HepG2 (cell line): ENCODE measurements around the gene ART3. TPM values are rescaled to one million over a fixed set of nuclear protein-coding genes. Genes with fewer than 3 reads are reported as not detected.

Source experiments
- BRD4 ChIP-seq: sonication (generic); formaldehyde crosslinking; IDR thresholded peaks from 2 replicates; pipeline ENCODE4 v1.4.0; 2020; ENCODE audit warnings: missing genetic modification reagents
- DNMT1 ChIP-seq: sonication (generic); formaldehyde crosslinking; IDR thresholded peaks from 2 replicates; pipeline ENCODE4 v1.5.1; 2020; ENCODE audit warnings: mild to moderate bottlenecking, missing genetic modification reagents
- EEA1 ChIP-seq: sonication (generic); formaldehyde crosslinking; IDR thresholded peaks from 2 replicates; pipeline ENCODE4 v1.5.1; 2020; ENCODE audit warnings: mild to moderate bottlenecking, missing genetic modification reagents, borderline replicate concordance
- ELF3 ChIP-seq: IDR thresholded peaks from 2 replicates; pipeline ENCODE4 v1.6.1; 2016; ENCODE audit warnings: missing genetic modification reagents, missing compliant biosample characterization
- ELF4 ChIP-seq: sonication (generic); formaldehyde crosslinking; IDR thresholded peaks from 2 replicates; pipeline ENCODE4 v1.5.0; 2020; ENCODE audit warnings: missing genetic modification reagents, mild to moderate bottlenecking, moderate library complexity, borderline replicate concordance
- FIP1L1 ChIP-seq: fragments of 200-400 bp; formaldehyde crosslinking; IDR thresholded peaks from 2 replicates; pipeline ENCODE4 v1.6.1; 2018; ENCODE audit warnings: low read depth, mild to moderate bottlenecking, low read length, moderate library complexity, borderline replicate concordance; ENCODE audit not compliant: insufficient read depth
- GATAD2A ChIP-seq: IDR thresholded peaks from 2 replicates; pipeline ENCODE4 v1.6.1; 2016
- HOXA3 ChIP-seq: sonication (generic); formaldehyde crosslinking; IDR thresholded peaks from 2 replicates; pipeline ENCODE4 v1.5.0; 2020; ENCODE audit warnings: missing genetic modification reagents
- KDM1A ChIP-seq: IDR thresholded peaks from 2 replicates; pipeline ENCODE4 v1.6.1; 2016; ENCODE audit warnings: missing compliant biosample characterization
- MEIS2 ChIP-seq: sonication (generic); formaldehyde crosslinking; IDR thresholded peaks from 2 replicates; pipeline ENCODE4 v1.9.0; 2021; ENCODE audit warnings: mild to moderate bottlenecking, missing genetic modification reagents
- NBN ChIP-seq: fragments of 450-650 bp; conservative IDR thresholded peaks from 2 replicates; pipeline ENCODE4 v1.6.1; 2017
- NFYC ChIP-seq: IDR thresholded peaks from 2 replicates; pipeline ENCODE4 v1.6.1; 2016; ENCODE audit warnings: missing genetic modification reagents, missing compliant biosample characterization
- ONECUT2 ChIP-seq: sonication (generic); formaldehyde crosslinking; IDR thresholded peaks from 2 replicates; pipeline ENCODE4 v1.4.0; 2020; ENCODE audit warnings: missing genetic modification reagents
- SALL1 ChIP-seq: sonication (generic); formaldehyde crosslinking; IDR thresholded peaks from 2 replicates; pipeline ENCODE4 v1.8.0; 2022; ENCODE audit warnings: mild to moderate bottlenecking, missing genetic modification reagents
- SALL2 ChIP-seq: sonication (generic); formaldehyde crosslinking; IDR thresholded peaks from 2 replicates; pipeline ENCODE4 v1.8.1; 2023; ENCODE audit warnings: mild to moderate bottlenecking, missing genetic modification reagents, inconsistent platforms
- SMAD1 ChIP-seq: sonication (generic); formaldehyde crosslinking; IDR thresholded peaks from 2 replicates; pipeline ENCODE4 v1.4.0; 2020; ENCODE audit warnings: missing genetic modification reagents, low read depth, mild to moderate bottlenecking, borderline replicate concordance
- SOX6 ChIP-seq, 2 experiments: fragments of 450-650 bp in 1 of 2; sonication (generic) in 1 of 2; formaldehyde crosslinking in 1 of 2; IDR thresholded peaks; 2 replicates each; pipeline versions ENCODE4 v1.4.0 to v1.6.1; 2017 to 2020; ENCODE audit warnings: antibody characterized with exemption in 1 of 2, mild to moderate bottlenecking in 1 of 2, missing genetic modification reagents in 1 of 2
- SP1 ChIP-seq, 2 experiments: fragments of 450-650 bp in 1 of 2; sonication (generic) in 1 of 2; formaldehyde crosslinking in 1 of 2; IDR thresholded peaks; 2 replicates each; pipeline versions ENCODE4 v1.4.0 to v1.6.1; 2016 to 2020; ENCODE audit warnings: missing genetic modification reagents in 1 of 2
- ZFP36L1 ChIP-seq: sonication (generic); formaldehyde crosslinking; IDR thresholded peaks from 2 replicates; pipeline ENCODE4 v1.8.0; 2022; ENCODE audit warnings: mild to moderate bottlenecking, missing genetic modification reagents, moderate library complexity
- ZKSCAN5 ChIP-seq: sonication (generic); formaldehyde crosslinking; IDR thresholded peaks from 2 replicates; pipeline ENCODE4 v1.5.1; 2020; ENCODE audit warnings: mild to moderate bottlenecking, missing genetic modification reagents
- ZMYM2 ChIP-seq: sonication (generic); formaldehyde crosslinking; IDR thresholded peaks from 2 replicates; pipeline ENCODE4 v1.8.0; 2022; ENCODE audit warnings: mild to moderate bottlenecking, missing genetic modification reagents
- ZNF335 ChIP-seq: sonication (generic); formaldehyde crosslinking; IDR thresholded peaks from 2 replicates; pipeline ENCODE4 v1.4.0; 2020; ENCODE audit warnings: missing genetic modification reagents
- ZNF337 ChIP-seq: sonication (generic); formaldehyde crosslinking; IDR thresholded peaks from 2 replicates; pipeline ENCODE4 v1.5.1; 2020; ENCODE audit warnings: missing genetic modification reagents, low read depth, mild to moderate bottlenecking, borderline replicate concordance
- ZNF672 ChIP-seq: sonication (generic); formaldehyde crosslinking; IDR thresholded peaks from 2 replicates; pipeline ENCODE4 v1.8.1; 2022; ENCODE audit warnings: missing genetic modification reagents
- polyA plus RNA-seq, 8 experiments: library from polyadenylated mRNA; depleted of rRNA in 3 of 8; stranded (reverse) in 7 of 8; unstranded in 1 of 8; fragments of >200 nt; fragmentation: Illumina TruSeq in 4 of 8; extraction: Trizol in 4 of 8; gene quantifications; 2 replicates each; pipeline versions ENCODE4 v1.2.1 to v1.2.3, GENCODE V29; 2011 to 2016; ENCODE audit warnings: low read depth in 4 of 8, missing spikeins in 1 of 8, mixed read lengths in 1 of 8; ENCODE audit not compliant: insufficient read depth in 1 of 8
- total RNA-seq, 5 experiments: library from RNA; depleted of rRNA; stranded (reverse); fragments of >200 nt; fragmentation: Illumina TruSeq; extraction: Trizol; gene quantifications; 2 replicates each; pipeline ENCODE4 v1.2.3, GENCODE V29; 2016; ENCODE audit warnings: low read depth in 1 of 5
- TF ChIP-seq, protein P1 (sequence below): sonication (generic); IDR thresholded peaks from 2 replicates; pipeline ENCODE4 v1.6.1; 2016; ENCODE audit warnings: low read depth, borderline replicate concordance
- TF ChIP-seq, protein P2 (sequence below): sonication (generic); formaldehyde crosslinking; IDR thresholded peaks from 2 replicates; pipeline ENCODE4 v1.4.0; 2020; ENCODE audit warnings: mild to moderate bottlenecking, missing genetic modification reagents
- TF ChIP-seq, protein P3 (sequence below): sonication (generic); formaldehyde crosslinking; IDR thresholded peaks from 2 replicates; pipeline ENCODE4 v1.4.0; 2020; ENCODE audit warnings: mild to moderate bottlenecking, missing genetic modification reagents
- TF ChIP-seq, protein P4 (sequence below): sonication (generic); formaldehyde crosslinking; IDR thresholded peaks from 2 replicates; pipeline ENCODE4 v1.4.0; 2020; ENCODE audit warnings: missing genetic modification reagents

The ART3 gene
- total and polyA plus RNA-seq, 2 of the 13 experiments (the other 11 are each of a cell fraction or from before 2014, with no cell fraction given) = not detected

DNA sequence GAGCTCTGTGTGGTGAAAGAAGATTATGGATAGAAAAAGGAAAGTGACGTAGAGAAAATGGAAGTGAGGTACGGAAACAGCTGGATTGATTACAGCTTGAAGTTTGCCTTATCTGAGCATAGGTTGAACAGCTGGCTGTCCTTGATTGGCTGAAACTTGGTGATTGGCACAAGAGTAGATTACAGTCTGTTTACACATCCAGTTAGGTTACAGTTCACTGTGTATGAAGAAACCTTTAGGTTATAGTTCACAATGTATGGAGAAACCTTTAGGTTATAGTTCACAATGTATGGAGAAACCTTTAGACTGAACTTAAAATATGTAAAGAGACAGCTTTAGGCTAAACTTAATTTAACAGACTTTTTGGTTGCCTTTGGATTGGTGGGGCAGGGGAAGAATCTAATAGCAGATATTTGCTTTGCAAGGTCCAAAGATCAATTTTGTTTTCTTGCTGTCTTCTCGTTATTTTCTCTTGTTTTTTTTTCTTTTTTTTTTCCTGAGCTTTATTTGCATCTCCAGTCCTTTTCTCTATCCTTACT is 15.6 kb upstream of the ART3 start (continued):
- TF ChIP-seq SALL1 (CRISPR knock-in tag) (peak; percentile 19; the same call in 1 of the 2 replicates), NFYC (peak; percentile 79), ZNF672 (no peak), SOX6 (IDR thresholded peaks at IDR 0.05) (no peak), SOX6 (CRISPR knock-in tag; IDR thresholded peaks at IDR 0.05) (peak; percentile 32; the same call in 1 of the 2 replicates), ZMYM2 (CRISPR knock-in tag) (0 out of 2 replicates have a peak, but pooled peaks have one; percentile 19), ZFP36L1 (CRISPR knock-in tag) (no peak), GATAD2A (CRISPR knock-in tag) (peak; percentile 51; the same call in 1 of the 2 replicates), FIP1L1 (no peak), EEA1 (CRISPR knock-in tag) (no peak), ELF4 (no peak), ZNF337 (CRISPR knock-in tag) (no peak), ZNF335 (no peak), SMAD1 (CRISPR knock-in tag) (no peak), MEIS2 (no peak), DNMT1 (CRISPR knock-in tag) (no peak), HOXA3 (CRISPR knock-in tag) (peak; percentile 64), ONECUT2 (CRISPR knock-in tag) (0 out of 2 replicates have a peak, but pooled peaks have one; percentile 22), BRD4 (CRISPR knock-in tag) (no peak), KDM1A (CRISPR knock-in tag) (no peak), NBN (no peak), SALL2 (CRISPR knock-in tag) (no peak), SP1 (IDR thresholded peaks at IDR 0.05) (no peak), SP1 (CRISPR knock-in tag; IDR thresholded peaks at IDR 0.05) (no peak), ZKSCAN5 (CRISPR knock-in tag) (no peak), ELF3 (no peak)
- TF ChIP-seq, protein P1, sequence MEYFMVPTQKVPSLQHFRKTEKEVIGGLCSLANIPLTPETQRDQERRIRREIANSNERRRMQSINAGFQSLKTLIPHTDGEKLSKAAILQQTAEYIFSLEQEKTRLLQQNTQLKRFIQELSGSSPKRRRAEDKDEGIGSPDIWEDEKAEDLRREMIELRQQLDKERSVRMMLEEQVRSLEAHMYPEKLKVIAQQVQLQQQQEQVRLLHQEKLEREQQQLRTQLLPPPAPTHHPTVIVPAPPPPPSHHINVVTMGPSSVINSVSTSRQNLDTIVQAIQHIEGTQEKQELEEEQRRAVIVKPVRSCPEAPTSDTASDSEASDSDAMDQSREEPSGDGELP = peak; percentile 96
- TF ChIP-seq, protein P2, sequence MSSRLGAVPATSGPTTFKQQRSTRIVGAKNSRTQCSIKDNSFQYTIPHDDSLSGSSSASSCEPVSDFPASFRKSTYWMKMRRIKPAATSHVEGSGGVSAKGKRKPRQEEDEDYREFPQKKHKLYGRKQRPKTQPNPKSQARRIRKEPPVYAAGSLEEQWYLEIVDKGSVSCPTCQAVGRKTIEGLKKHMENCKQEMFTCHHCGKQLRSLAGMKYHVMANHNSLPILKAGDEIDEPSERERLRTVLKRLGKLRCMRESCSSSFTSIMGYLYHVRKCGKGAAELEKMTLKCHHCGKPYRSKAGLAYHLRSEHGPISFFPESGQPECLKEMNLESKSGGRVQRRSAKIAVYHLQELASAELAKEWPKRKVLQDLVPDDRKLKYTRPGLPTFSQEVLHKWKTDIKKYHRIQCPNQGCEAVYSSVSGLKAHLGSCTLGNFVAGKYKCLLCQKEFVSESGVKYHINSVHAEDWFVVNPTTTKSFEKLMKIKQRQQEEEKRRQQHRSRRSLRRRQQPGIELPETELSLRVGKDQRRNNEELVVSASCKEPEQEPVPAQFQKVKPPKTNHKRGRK (CRISPR knock-in tag) = no peak
- TF ChIP-seq, protein P3, sequence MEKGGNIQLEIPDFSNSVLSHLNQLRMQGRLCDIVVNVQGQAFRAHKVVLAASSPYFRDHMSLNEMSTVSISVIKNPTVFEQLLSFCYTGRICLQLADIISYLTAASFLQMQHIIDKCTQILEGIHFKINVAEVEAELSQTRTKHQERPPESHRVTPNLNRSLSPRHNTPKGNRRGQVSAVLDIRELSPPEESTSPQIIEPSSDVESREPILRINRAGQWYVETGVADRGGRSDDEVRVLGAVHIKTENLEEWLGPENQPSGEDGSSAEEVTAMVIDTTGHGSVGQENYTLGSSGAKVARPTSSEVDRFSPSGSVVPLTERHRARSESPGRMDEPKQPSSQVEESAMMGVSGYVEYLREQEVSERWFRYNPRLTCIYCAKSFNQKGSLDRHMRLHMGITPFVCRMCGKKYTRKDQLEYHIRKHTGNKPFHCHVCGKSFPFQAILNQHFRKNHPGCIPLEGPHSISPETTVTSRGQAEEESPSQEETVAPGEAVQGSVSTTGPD = no peak
- TF ChIP-seq, protein P4, sequence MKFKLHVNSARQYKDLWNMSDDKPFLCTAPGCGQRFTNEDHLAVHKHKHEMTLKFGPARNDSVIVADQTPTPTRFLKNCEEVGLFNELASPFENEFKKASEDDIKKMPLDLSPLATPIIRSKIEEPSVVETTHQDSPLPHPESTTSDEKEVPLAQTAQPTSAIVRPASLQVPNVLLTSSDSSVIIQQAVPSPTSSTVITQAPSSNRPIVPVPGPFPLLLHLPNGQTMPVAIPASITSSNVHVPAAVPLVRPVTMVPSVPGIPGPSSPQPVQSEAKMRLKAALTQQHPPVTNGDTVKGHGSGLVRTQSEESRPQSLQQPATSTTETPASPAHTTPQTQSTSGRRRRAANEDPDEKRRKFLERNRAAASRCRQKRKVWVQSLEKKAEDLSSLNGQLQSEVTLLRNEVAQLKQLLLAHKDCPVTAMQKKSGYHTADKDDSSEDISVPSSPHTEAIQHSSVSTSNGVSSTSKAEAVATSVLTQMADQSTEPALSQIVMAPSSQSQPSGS (CRISPR knock-in tag) = no peak
